Activated CD8-positive, alpha-beta memory T cell treated with anti-CD3 and anti-CD28 coated beads, Interleukin-2, amount 50 U/mL, for 48 hours (primary cell): ENCODE measurements around the gene STRA6.

Experiments used
- DNase-seq: peaks from one replicate; pipeline ENCODE4 v3.0.0-alpha.2; 2020

STRA6 gene

DNA sequence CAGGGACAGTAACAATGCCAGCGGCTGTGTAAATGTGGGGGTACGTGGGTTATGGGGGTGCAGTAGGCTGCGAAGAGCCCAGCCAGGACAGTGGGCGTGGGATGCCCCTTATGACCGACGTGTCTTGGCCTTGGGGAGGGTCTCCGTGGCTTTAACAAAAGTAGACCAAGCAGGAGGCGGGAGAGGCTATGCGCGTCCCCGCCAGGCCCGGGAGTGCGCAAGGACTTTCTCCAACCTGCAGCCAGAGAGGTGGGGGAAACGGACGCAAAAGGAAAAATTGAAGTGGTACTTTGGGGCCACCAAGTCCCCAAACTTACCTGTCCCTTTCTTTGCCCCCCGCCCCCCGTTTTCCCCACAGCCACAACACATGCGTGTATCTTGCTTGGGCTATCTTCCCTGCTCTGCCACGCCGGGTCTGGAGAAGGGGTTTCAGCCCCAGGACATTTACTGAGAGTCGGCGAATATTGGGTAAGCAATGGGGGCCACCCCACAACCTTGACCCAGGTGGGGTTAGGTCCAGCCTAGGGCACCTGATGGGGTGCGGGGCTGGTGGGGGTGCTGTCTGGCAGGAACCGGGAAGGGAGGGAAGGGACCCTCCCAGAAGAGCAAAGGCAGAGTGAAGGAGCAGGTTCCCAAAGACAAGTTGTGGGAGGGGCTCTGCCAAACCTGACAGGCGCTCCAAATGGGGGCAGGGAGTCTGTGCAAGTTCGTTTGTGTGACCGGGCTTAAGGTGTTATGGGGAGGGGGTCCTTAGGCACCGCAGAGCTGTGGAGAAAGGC lies 71.5 kb downstream of the STRA6 start:
- DNase-seq: no peak

DNA sequence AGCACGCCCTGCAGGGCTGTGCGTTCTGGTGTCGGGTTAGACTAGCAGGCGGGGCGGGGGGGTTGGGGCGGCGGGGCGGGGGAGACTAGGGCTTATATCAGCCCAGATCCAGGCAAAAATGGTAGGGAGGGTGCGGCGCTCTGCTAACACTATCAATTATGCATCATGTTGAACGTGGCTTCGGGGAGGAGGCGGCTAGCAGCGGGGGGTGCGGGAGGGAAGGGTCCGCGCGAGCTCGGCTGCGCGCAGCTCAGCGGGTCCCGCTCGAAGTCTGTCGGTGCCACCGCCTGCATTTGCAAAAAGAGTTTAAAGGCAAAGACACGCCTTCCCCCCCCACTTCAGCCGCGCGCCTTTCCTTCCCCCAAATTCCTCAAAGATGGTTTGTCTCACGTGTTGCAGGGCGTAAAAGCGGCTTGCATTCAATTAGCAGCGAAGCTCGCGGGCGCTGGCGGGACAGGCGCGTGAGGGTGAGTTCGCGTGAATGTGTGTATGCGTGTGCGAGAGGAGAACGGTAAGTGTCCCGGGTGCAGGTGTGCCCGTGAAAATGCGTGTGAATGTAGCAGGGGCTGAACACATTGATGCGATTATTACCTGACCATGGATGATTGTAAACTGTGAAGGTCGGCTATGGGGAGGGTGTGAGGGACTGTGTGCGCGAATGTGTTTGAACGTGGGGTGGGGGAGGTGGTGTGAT lies 72.3 kb downstream of the STRA6 start, which contains the start of gene ISLR2:
Gene ISLR2, plus strand, starts transcription at position 432 of the 694 bp plus-strand sequence. CDS start 2,169 bp downstream, outside the sequence.
- DNase-seq: no peak

DNA sequence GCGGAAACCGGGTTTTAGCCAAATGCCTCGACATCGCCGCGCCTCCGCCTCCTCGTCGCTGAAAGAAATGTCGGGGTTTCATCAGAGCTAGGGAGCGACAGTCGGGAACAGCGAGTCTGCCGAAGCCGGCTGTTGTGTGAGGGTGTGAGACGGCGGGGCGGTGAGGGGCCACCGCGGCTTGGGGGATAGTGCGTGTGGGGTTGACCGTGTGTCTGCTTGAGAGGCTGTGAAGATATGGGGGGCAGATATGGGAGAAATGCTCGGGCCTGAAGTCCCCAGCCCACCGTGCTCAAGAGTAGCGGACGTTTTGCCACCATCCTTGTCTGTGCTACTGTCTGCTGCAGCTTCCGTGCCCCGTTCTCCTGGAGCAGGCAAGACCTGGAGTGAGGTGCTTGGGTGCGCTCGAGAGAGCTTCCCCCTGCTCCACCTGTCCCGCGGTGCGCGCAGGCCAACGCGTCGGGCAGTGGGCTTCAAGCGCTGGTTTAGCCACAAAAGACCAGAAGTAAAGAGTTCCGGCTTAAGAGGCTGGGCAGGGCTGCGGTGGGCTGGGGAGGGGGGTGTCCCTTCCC lies 72.9 kb downstream of the STRA6 start:
- no peak for DNase-seq
